Measurements from ENCODE around the gene TCEA2. TPM values are rescaled to one million over a fixed set of nuclear protein-coding genes. Genes with fewer than 3 reads are reported as not detected.

The TCEA2 gene
- total and polyA plus RNA-seq, 2 of the 13 experiments (the other 11 are each of a cell fraction or from before 2014, with no cell fraction given), result 28.1 to 33.7 TPM

DNA sequence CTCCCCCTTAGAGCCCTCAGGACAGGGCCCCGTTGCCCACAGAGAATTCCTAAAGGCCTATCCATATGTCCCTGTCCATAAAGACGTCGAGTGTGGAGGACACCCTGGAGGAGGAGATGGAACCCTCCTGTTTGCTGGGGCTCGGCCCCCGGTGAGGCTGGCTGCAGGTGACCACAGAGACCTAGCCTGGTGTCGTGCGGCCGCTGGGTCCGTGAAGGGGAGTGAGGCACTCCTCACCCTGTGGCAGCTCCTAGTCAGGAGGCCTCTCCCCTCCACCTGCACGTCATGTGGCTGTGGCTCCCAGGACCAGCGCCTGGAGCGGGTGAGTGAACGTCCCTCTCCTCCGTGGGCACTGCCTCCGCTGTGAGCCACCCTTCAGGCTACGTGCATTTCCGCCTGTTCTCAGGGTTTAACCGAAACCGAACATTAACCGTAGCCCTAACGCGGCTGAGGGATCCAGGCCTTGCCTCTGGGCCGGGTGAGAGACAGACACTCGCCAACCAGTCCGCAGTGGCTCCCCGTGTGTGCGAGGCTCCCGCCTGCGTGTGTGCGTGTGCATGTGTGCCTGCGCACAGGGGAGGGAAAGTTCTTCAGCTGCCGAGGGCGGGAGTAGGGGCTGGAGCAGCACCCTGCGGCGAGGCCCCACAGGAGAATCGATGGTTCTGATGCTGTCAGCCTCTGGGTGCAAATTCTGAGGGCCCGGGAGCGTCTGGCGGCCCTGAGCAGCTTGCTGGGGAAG lies 5.9 kb upstream of the TCEA2 start (continued):
- TF ChIP-seq, protein P1, sequence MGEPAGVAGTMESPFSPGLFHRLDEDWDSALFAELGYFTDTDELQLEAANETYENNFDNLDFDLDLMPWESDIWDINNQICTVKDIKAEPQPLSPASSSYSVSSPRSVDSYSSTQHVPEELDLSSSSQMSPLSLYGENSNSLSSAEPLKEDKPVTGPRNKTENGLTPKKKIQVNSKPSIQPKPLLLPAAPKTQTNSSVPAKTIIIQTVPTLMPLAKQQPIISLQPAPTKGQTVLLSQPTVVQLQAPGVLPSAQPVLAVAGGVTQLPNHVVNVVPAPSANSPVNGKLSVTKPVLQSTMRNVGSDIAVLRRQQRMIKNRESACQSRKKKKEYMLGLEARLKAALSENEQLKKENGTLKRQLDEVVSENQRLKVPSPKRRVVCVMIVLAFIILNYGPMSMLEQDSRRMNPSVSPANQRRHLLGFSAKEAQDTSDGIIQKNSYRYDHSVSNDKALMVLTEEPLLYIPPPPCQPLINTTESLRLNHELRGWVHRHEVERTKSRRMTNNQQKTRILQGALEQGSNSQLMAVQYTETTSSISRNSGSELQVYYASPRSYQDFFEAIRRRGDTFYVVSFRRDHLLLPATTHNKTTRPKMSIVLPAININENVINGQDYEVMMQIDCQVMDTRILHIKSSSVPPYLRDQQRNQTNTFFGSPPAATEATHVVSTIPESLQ (CRISPR knock-in tag; conservative IDR thresholded peaks at IDR 0.05), result no peak
- TF ChIP-seq ZNF496 (CRISPR knock-in tag; IDR thresholded peaks at IDR 0.05; ENCODE audit: insufficient replicate concordance), result no peak
- peak; percentile 64; the same call in 1 of the 2 replicates for TF ChIP-seq DNMT1 (CRISPR knock-in tag; IDR thresholded peaks at IDR 0.05)
- TF ChIP-seq JUN (CRISPR knock-in tag; IDR thresholded peaks at IDR 0.05), result 0 out of 2 replicates have a peak, but pooled peaks have one; percentile 63
- no peak for TF ChIP-seq TAF15 (IDR thresholded peaks at IDR 0.05; ENCODE audit: low read depth, low read length, poor library complexity, severe bottlenecking)
- TF ChIP-seq, protein P2, sequence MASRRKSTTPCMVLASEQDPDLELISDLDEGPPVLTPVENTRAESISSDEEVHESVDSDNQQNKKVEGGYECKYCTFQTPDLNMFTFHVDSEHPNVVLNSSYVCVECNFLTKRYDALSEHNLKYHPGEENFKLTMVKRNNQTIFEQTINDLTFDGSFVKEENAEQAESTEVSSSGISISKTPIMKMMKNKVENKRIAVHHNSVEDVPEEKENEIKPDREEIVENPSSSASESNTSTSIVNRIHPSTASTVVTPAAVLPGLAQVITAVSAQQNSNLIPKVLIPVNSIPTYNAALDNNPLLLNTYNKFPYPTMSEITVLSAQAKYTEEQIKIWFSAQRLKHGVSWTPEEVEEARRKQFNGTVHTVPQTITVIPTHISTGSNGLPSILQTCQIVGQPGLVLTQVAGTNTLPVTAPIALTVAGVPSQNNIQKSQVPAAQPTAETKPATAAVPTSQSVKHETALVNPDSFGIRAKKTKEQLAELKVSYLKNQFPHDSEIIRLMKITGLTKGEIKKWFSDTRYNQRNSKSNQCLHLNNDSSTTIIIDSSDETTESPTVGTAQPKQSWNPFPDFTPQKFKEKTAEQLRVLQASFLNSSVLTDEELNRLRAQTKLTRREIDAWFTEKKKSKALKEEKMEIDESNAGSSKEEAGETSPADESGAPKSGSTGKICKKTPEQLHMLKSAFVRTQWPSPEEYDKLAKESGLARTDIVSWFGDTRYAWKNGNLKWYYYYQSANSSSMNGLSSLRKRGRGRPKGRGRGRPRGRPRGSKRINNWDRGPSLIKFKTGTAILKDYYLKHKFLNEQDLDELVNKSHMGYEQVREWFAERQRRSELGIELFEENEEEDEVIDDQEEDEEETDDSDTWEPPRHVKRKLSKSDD (CRISPR knock-in tag; IDR thresholded peaks at IDR 0.05; ENCODE audit: low read depth), result peak; percentile 57; the same call in 1 of the 2 replicates
- TF ChIP-seq ZNF652 (CRISPR knock-in tag; IDR thresholded peaks at IDR 0.05; ENCODE audit: borderline replicate concordance, low read depth), result no peak
- no peak for TF ChIP-seq JUND (CRISPR knock-in tag; IDR thresholded peaks at IDR 0.05)
- TF ChIP-seq, protein P3, sequence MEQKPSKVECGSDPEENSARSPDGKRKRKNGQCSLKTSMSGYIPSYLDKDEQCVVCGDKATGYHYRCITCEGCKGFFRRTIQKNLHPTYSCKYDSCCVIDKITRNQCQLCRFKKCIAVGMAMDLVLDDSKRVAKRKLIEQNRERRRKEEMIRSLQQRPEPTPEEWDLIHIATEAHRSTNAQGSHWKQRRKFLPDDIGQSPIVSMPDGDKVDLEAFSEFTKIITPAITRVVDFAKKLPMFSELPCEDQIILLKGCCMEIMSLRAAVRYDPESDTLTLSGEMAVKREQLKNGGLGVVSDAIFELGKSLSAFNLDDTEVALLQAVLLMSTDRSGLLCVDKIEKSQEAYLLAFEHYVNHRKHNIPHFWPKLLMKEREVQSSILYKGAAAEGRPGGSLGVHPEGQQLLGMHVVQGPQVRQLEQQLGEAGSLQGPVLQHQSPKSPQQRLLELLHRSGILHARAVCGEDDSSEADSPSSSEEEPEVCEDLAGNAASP (CRISPR knock-in tag; IDR thresholded peaks at IDR 0.05; ENCODE audit: borderline replicate concordance), result 0 out of 2 replicates have a peak, but pooled peaks have one; percentile 14
- TF ChIP-seq, protein P4, sequence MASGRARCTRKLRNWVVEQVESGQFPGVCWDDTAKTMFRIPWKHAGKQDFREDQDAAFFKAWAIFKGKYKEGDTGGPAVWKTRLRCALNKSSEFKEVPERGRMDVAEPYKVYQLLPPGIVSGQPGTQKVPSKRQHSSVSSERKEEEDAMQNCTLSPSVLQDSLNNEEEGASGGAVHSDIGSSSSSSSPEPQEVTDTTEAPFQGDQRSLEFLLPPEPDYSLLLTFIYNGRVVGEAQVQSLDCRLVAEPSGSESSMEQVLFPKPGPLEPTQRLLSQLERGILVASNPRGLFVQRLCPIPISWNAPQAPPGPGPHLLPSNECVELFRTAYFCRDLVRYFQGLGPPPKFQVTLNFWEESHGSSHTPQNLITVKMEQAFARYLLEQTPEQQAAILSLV (CRISPR knock-in tag; IDR thresholded peaks at IDR 0.05; ENCODE audit: borderline replicate concordance), result peak; percentile 53; the same call in 1 of the 2 replicates
- peak; percentile 93; the same call in 1 of the 2 replicates for TF ChIP-seq ZNF33B (CRISPR knock-in tag; IDR thresholded peaks at IDR 0.05)
- TF ChIP-seq ZC3H13 (CRISPR knock-in tag; IDR thresholded peaks at IDR 0.05), result no peak
- no peak for TF ChIP-seq ISX (CRISPR knock-in tag; conservative IDR thresholded peaks at IDR 0.05)
- no peak for TF ChIP-seq JUNB (CRISPR knock-in tag; IDR thresholded peaks at IDR 0.05; ENCODE audit: borderline replicate concordance)
- 0 out of 2 replicates have a peak, but pooled peaks have one; percentile 19 for TF ChIP-seq ZNF546 (CRISPR knock-in tag; conservative IDR thresholded peaks at IDR 0.05)
- TF ChIP-seq GATAD2A (CRISPR knock-in tag; IDR thresholded peaks at IDR 0.05), result peak; percentile 4; the same call in 1 of the 2 replicates
- TF ChIP-seq, protein P5, sequence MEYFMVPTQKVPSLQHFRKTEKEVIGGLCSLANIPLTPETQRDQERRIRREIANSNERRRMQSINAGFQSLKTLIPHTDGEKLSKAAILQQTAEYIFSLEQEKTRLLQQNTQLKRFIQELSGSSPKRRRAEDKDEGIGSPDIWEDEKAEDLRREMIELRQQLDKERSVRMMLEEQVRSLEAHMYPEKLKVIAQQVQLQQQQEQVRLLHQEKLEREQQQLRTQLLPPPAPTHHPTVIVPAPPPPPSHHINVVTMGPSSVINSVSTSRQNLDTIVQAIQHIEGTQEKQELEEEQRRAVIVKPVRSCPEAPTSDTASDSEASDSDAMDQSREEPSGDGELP (IDR thresholded peaks at IDR 0.05; ENCODE audit: borderline replicate concordance, low read depth), result no peak
- TF ChIP-seq SRSF1 (optimal IDR thresholded peaks at IDR 0.05; ENCODE audit: low read depth, low read length), result peak; percentile 76
